Stimulated activated CD4-positive, alpha-beta T cell treated with anti-CD3 and anti-CD28 coated beads, Interleukin-4, amount 100 ng/mL, for 48 hours (primary cell): Measurements from ENCODE around the gene CD84.
"Not testable (repeated sequence)": the region's sequence is repeated elsewhere in the genome, so short reads cannot be mapped to it uniquely, and the experiment has no call there.

Experiments used
- DNase-seq, 2 donors: peaks; one replicate each; pipeline ENCODE4 v3.0.0-alpha.2; 2020; ENCODE audit warnings: low read depth in 2 of 2

Gene CD84

DNA sequence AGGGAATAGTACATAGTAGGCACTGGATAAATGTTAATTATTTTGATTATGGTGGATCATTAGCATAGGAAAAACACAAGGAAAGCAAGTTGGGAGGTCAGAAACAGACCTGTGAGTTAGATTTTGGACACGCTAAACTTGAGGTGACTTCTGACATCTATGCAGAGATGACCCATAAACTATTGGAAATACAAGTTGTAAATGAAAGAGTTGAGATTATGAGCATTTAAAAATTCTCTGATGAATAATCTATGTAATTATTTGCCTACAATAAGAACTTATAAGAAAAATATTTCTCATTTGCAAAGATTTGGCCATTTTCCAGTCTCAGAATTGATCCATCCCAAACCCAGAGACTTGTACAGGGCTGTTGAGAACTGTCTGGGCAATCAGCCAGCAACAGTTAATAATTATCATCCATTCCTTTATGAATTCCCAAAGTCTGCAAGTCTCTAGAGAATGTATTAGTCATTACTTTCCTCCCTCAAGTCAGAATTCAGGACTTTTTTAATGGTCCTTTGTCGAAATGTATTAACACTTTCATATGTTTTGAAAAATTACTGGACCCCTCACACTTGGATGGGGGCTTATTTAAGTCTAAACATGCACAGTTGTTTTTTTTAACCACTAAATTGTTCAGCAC lies 36.9 kb downstream of the CD84 start:
- DNase-seq: no peak

GRCh38 chr1:160541622-160542302 lies 37.5 kb downstream of the CD84 start:
- no peak for DNase-seq

- no peak for DNase-seq
Observed at GRCh38 chr1:160540859-160541233, 38.5 kb downstream of the CD84 start.

DNA sequence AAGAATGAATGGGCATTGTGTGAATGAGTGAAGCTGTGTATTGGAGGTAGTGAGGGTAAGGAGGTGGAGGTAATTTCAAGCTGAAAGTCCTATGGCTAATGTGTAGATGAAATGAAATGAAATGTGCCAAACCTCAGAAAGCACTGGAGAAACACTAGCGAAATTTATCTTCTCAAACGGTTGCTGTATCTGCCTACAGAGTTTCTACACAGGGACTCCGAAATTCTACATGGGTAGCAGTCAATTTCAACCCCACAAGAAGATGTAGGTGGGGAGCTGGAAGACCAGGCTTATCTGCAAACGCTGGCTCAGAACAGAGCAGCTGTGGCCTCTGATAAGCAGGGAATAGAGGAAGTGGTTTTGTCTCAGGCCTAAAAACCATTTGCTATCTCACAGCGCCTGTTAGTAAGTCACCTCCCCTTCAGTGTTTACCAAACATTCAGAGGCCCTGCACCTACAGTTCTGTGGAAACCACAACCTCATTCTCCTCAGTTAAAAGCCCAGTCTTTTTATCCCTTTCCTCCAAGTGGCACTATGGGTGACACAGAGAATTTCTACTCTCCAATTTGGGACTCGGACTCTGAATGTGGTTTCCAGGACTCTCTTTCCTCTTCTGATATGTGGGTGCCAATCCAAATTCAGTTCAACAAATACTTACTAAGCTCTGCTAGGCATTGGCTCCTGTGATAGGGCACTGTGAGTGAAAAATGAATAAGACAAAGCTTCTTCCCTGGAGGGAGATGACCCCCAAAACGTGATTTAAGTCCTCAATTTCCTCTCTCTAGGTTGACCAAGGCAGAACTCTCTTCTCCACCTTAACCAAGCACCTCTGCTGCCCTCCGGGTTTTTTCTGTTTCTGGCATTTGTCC lies 39.1 kb downstream of the CD84 start:
- peak in 1 of 2 donors; percentile 36 for DNase-seq

GRCh38 chr1:160539684-160539989 lies 39.7 kb downstream of the CD84 start:
- DNase-seq: no peak

DNA sequence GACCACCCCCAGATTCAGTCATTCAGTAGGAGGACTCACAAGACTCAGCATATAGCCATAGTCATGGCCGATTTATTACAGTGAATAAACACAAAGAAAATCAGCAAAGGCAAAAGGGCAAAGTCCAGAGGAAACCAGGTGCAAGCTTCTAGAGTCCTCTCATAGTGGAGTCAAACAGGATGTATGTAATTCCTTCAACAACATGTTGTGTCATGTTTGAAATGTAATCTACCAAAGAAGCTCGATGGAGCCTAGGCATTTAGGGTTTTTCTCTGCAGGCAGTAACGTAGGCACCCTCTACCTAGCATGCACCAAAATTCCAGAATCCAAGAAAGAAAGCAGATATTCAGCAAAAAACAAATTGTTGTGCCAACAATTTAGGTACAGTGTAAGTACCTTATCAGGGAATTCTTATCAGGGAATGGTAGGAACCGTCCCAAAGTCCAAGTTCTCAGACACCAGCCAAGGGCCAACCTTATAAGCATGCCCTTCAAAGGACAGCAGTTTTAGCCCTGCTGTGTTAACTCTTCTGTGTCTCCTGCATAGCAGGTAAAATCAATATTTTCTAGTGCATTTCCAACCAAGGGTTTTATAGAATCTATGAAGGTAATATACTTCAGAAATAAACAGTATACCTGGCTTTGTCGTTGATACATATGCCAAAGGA lies 40.2 kb downstream of the CD84 start:
- no peak for DNase-seq

DNA sequence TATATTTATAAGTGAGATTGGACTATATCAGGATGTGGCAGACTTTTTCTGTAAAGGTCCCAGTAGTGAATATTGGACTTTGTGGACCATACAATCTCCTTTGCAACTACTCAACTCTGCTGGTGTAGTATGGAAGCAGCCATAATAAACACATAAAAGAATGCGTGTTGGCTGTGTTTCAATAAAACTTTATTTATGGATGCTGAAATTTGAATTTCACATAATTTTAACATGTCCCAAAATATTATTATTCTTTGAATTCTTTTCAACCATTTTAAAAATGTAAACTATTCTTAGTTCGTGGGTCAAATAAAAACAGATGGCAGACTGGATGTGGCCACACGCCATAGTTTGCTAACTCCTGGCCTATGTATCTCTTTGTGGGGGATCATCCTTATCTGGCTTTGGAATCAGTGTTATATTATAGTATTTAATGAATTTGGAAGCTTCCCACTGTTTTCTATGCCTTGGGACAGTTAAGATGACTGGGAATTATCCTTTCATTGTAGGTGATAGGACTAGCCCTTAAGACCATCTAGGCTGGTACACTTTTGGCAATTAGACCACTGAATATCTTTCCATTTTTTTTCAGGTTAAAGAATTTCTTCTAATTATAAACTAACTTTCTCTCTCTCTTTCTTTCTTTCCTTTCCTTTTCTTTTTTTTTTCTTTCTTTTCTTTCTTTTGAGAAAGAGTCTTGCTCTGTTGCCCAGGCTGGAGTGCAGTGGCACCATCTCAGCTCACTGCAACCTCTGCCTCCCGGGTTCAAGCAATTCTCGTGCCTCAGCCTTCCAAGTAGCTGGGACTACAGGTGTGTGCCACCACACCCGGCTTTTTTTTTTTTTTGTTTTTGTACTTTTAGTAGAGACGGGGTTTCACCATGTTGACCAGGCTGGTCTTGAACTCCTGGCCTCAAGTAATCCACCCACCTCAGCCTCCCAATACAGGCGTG lies 41.3 kb downstream of the CD84 start:
- no peak for DNase-seq

- no peak for DNase-seq
Observed at GRCh38 chr1:160534823-160535605, 44.3 kb downstream of the CD84 start.

DNA sequence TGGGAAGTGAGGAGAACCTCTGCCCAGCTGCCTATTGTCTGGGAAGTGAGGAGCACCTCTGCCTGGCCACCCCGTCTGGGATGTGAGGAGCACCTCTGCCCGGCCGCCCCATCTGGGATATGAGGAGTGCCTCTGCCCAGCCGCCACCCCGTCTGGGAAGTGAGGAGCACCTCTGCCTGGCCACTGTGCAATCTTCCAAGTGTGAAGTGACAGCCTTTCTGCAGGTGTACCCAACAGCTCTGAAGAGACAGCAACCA lies 46.8 kb downstream of the CD84 start:
- not testable (repeated sequence) for DNase-seq

DNA sequence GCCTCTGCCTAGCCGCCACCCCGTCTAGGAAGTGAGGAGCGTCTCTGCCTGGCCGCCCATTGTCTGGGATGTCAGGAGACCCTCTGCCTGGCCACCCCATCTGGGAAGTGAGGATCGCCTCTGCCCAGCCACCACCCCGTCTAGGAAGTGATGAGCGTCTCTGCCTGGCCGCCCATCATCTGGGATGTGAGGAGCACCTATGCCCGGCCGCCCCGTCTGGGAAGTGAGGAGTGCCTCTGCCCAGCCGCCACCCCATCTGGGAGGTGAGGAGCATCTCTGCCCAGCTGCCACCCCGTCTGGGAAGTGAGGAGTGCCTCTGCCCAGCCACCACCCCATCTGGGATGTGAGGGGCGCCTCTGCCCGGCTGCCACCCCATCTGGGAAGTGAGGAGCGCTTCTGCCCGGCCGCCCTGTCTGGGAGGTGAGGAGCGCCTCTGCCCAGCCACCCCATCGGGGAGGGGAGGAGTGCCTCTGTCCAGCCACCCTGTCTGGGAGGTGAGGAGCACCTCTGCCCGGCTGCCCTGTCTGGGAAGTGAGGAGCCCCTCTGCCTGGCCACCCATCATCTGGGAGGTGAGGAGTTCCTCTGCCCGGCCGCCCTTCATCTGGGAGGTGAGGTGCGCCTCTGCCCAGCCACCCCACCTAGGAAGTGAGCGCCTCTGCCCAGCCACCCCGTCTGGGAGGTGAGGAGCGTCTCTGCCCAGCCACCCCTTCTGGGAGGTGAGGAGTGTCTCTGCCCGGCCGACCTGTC lies 47.3 kb downstream of the CD84 start:
- not testable (repeated sequence) for DNase-seq

DNA sequence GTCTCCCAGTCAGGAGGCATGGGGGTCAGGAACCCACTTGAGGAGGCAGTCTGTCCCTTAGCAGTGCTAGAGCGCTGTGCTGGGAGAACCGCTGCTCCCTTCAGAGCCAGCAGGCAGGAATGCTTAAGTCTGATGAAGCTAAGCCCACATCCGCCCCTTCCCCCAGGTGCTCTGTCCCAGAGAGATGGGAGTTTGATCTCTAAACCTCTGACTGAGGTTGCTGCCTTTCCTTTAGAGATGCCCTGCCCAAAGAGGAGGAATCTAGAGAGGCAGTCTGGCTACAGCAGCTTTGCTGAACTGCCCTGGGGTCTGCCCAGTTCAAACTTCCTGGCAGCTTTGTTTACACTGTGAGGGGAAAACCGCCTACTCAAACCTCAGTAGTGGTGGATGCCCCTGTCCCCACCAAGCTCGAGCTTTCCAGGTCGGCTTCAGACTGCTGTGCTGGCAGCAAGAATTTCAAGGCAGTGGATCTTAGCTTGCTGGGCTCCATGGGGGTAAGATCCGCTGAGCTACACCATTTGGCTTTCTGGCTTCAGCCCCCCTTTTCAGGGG lies 49.8 kb downstream of the CD84 start:
- DNase-seq: not testable (repeated sequence)

DNA sequence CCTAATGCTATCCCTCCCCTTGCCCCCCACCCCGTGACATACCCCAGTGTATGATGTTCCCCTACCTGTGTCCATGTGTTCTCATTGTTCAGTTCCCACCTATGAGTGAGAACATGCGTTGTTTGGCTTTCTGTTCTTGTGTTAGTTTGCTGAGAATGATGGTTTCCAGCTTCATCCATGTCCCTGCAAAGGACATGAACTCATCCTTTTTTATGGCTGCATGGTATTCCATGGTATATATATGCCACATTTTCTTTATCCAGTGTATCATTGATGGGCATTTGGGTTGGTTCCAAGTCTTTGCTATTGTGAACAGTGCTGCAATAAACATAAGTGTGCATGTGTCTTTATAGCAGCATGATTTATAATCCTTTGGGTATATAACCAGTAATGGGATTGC lies 55.5 kb downstream of the CD84 start:
- DNase-seq: not testable (repeated sequence)

GRCh38 chr1:160522622-160523345 lies 56.5 kb downstream of the CD84 start, which contains the start of gene SLAMF6:
TSS of gene SLAMF6 (minus strand) at chr1:160523255. CDS start at chr1:160523192, 63 bp downstream.
- peak; percentile 28 to 38 for DNase-seq

DNA sequence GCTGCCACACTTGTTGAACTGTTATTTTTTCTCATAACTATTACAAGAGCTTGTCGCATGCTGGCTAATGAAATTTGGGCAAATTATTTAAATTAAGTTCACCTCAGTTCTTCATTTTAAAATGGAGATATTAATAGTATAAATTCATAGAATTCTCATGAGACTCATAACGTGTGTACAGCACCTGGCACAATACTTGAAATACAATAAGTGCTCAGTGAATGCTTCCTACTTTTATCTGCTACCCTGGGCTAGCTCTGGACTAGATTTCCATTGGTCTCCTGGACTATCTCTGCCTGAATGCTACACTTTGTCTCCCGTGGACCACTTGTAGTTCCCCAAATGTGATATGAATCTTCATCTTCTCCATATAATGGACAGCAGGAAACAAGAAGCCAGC lies 57.2 kb downstream of the CD84 start:
- DNase-seq: no peak

- DNase-seq: no peak
Observed at GRCh38 chr1:160521554-160521953, 57.7 kb downstream of the CD84 start.

- DNase-seq: no peak
Observed at GRCh38 chr1:160520999-160521398, 58.3 kb downstream of the CD84 start.

DNA sequence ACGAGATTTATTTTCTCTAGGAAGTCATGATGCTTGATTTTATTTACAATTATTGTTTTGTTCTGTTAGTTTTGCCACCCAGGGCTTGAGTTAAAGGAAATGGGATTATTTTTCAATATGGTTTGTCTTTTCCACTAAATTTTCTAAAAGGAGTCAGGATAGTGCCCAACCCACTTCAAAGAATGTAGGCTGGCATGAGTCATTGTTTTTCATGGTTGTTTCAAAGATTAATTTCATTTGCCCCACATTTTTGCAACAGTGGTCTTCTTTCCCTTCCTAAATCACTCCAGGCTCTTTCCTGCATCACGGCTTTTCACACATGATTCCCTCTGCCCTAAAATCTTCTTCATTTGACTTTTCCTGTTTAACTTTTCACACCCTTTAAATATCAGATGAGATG lies 58.7 kb downstream of the CD84 start:
- no peak for DNase-seq

- DNase-seq: no peak
Observed at GRCh38 chr1:160519642-160520435, 59.5 kb downstream of the CD84 start.
